ENCODE results near the gene RPL28.

Gene RPL28

DNA sequence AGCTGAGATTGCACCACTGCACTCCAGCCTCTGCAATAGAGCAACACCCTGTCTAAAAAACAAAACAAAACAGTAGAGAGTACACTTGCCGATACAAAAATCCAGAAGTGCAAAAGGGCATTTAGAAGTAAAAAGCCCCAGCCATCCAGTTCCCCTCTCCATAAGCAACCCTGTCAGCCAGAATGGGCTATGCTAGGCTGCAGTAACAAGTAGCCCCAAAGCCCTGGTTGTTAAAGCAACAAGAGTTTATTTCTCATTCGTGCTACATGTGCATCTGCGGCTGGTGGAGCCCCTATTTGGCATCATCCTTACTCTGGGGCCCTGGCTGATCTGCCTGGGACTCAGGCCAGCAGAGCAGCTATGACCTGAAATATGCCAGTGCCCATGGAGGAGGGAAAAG is 38.8 kb downstream of the RPL28 start:
- H3K4me3 ChIP-seq (replicated peaks; ENCODE audit: insufficient read depth, low read length) = no peak overlapping the region
- TF ChIP-seq, protein P1, sequence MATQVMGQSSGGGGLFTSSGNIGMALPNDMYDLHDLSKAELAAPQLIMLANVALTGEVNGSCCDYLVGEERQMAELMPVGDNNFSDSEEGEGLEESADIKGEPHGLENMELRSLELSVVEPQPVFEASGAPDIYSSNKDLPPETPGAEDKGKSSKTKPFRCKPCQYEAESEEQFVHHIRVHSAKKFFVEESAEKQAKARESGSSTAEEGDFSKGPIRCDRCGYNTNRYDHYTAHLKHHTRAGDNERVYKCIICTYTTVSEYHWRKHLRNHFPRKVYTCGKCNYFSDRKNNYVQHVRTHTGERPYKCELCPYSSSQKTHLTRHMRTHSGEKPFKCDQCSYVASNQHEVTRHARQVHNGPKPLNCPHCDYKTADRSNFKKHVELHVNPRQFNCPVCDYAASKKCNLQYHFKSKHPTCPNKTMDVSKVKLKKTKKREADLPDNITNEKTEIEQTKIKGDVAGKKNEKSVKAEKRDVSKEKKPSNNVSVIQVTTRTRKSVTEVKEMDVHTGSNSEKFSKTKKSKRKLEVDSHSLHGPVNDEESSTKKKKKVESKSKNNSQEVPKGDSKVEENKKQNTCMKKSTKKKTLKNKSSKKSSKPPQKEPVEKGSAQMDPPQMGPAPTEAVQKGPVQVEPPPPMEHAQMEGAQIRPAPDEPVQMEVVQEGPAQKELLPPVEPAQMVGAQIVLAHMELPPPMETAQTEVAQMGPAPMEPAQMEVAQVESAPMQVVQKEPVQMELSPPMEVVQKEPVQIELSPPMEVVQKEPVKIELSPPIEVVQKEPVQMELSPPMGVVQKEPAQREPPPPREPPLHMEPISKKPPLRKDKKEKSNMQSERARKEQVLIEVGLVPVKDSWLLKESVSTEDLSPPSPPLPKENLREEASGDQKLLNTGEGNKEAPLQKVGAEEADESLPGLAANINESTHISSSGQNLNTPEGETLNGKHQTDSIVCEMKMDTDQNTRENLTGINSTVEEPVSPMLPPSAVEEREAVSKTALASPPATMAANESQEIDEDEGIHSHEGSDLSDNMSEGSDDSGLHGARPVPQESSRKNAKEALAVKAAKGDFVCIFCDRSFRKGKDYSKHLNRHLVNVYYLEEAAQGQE (IDR thresholded peaks at IDR 0.05; ENCODE audit: insufficient replicate concordance, low read depth) = no peak
- TF ChIP-seq SPI1 (IDR thresholded peaks at IDR 0.05; ENCODE audit: borderline replicate concordance, low read depth) (no peak), GABPA (IDR thresholded peaks at IDR 0.05; ENCODE audit: low read depth) (no peak), POLR2AphosphoS5 (IDR thresholded peaks at IDR 0.05; ENCODE audit: low read depth) (no peak)
- TF ChIP-seq, protein P2, sequence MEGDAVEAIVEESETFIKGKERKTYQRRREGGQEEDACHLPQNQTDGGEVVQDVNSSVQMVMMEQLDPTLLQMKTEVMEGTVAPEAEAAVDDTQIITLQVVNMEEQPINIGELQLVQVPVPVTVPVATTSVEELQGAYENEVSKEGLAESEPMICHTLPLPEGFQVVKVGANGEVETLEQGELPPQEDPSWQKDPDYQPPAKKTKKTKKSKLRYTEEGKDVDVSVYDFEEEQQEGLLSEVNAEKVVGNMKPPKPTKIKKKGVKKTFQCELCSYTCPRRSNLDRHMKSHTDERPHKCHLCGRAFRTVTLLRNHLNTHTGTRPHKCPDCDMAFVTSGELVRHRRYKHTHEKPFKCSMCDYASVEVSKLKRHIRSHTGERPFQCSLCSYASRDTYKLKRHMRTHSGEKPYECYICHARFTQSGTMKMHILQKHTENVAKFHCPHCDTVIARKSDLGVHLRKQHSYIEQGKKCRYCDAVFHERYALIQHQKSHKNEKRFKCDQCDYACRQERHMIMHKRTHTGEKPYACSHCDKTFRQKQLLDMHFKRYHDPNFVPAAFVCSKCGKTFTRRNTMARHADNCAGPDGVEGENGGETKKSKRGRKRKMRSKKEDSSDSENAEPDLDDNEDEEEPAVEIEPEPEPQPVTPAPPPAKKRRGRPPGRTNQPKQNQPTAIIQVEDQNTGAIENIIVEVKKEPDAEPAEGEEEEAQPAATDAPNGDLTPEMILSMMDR (IDR thresholded peaks at IDR 0.05; ENCODE audit: insufficient read depth, low read length) = no peak
- no peak overlapping the region for H3K27ac ChIP-seq (replicated peaks)
- H3K27me3 ChIP-seq (ENCODE audit: insufficient read depth, poor library complexity, severe bottlenecking) = no peaks in the 10 kb centered on the region
- DNase-seq (ENCODE audit: low read depth in 1 of 2, low spot score in 1 of 2) = no peak

DNA sequence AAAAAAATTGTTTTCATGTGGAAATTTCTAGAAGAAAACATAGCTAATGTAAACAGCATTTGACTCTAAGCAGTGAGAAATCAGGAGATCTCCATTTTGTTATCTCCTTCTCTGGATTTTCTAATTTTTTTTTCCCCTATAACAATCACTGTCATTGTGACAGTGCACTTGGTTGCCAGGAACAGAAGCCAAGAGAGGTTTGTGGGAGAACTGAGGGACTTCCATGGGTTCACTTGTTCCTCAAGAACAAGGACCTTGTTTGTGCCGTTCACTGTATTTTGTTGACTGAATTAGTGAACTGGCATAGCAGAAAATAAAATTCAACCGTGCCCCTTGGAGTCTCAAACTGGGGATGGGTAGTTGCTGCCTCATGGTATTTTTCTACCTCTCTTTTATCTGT is 40.3 kb downstream of the RPL28 start:
- no peak for DNase-seq (ENCODE audit: low read depth in 1 of 2, low spot score in 1 of 2)
- TF ChIP-seq, protein P2 (IDR thresholded peaks at IDR 0.05; ENCODE audit: insufficient read depth, low read length) = no peak
- TF ChIP-seq GABPA (IDR thresholded peaks at IDR 0.05; ENCODE audit: low read depth) (no peak), POLR2AphosphoS5 (IDR thresholded peaks at IDR 0.05; ENCODE audit: low read depth) (no peak)
- TF ChIP-seq, protein P1 (IDR thresholded peaks at IDR 0.05; ENCODE audit: insufficient replicate concordance, low read depth) = no peak
- Histone ChIP-seq H3K27me3 (ENCODE audit: insufficient read depth, poor library complexity, severe bottlenecking) (no peaks in the 10 kb centered on the region), H3K27ac (replicated peaks) (no peak overlapping the region), H3K4me3 (replicated peaks; ENCODE audit: insufficient read depth, low read length) (no peak overlapping the region)

DNA sequence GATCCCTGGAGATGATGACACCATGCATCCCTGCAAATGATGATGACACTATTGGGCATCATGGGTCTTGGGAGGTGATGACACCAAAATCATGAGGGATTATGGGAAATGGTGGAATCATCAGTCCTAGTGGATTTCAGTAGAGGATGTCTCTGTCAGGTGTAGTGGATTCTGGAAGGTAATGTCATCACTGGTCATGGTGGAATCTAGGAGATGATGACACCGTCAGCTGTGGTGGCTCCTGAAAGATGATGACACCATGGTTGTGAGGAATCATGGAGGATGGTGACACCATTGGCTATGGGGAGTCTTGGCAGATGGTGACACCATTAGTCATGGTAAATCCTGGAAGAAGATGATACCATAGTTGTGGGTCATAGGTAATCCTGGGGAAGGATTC is 45.5 kb downstream of the RPL28 start:
- Histone ChIP-seq H3K27ac (replicated peaks) (no peak overlapping the region), H3K27me3 (ENCODE audit: insufficient read depth, poor library complexity, severe bottlenecking) (no peaks in the 10 kb centered on the region), H3K4me3 (replicated peaks; ENCODE audit: insufficient read depth, low read length) (no peak overlapping the region)
- TF ChIP-seq, protein P2 (IDR thresholded peaks at IDR 0.05; ENCODE audit: insufficient read depth, low read length) = no peak
- TF ChIP-seq SPI1 (IDR thresholded peaks at IDR 0.05; ENCODE audit: borderline replicate concordance, low read depth) (no peak), POLR2AphosphoS5 (IDR thresholded peaks at IDR 0.05; ENCODE audit: low read depth) (no peak), GABPA (IDR thresholded peaks at IDR 0.05; ENCODE audit: low read depth) (no peak)
- TF ChIP-seq, protein P1 (IDR thresholded peaks at IDR 0.05; ENCODE audit: insufficient replicate concordance, low read depth) = no peak
- DNase-seq (ENCODE audit: low read depth in 1 of 2, low spot score in 1 of 2) = no peak
